Measurements from ENCODE around the gene CCPG1. TPM values are rescaled to one million over a fixed set of nuclear protein-coding genes. Genes with fewer than 3 reads are reported as not detected.
A peak's percentile ranks its signal among the peaks of the same experiment; 100 is the strongest.
"Not testable (repeated sequence)": the region's sequence is repeated elsewhere in the genome, so short reads cannot be mapped to it uniquely, and the experiment has no call there.

The CCPG1 gene, protein sequence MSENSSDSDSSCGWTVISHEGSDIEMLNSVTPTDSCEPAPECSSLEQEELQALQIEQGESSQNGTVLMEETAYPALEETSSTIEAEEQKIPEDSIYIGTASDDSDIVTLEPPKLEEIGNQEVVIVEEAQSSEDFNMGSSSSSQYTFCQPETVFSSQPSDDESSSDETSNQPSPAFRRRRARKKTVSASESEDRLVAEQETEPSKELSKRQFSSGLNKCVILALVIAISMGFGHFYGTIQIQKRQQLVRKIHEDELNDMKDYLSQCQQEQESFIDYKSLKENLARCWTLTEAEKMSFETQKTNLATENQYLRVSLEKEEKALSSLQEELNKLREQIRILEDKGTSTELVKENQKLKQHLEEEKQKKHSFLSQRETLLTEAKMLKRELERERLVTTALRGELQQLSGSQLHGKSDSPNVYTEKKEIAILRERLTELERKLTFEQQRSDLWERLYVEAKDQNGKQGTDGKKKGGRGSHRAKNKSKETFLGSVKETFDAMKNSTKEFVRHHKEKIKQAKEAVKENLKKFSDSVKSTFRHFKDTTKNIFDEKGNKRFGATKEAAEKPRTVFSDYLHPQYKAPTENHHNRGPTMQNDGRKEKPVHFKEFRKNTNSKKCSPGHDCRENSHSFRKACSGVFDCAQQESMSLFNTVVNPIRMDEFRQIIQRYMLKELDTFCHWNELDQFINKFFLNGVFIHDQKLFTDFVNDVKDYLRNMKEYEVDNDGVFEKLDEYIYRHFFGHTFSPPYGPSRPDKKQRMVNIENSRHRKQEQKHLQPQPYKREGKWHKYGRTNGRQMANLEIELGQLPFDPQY
- 13.8 and 19.6 TPM in 2 replicates for total RNA-seq (2014; rRNA removed; shearing (Covaris generic); ENCODE audit: low replicate concordance)

DNA sequence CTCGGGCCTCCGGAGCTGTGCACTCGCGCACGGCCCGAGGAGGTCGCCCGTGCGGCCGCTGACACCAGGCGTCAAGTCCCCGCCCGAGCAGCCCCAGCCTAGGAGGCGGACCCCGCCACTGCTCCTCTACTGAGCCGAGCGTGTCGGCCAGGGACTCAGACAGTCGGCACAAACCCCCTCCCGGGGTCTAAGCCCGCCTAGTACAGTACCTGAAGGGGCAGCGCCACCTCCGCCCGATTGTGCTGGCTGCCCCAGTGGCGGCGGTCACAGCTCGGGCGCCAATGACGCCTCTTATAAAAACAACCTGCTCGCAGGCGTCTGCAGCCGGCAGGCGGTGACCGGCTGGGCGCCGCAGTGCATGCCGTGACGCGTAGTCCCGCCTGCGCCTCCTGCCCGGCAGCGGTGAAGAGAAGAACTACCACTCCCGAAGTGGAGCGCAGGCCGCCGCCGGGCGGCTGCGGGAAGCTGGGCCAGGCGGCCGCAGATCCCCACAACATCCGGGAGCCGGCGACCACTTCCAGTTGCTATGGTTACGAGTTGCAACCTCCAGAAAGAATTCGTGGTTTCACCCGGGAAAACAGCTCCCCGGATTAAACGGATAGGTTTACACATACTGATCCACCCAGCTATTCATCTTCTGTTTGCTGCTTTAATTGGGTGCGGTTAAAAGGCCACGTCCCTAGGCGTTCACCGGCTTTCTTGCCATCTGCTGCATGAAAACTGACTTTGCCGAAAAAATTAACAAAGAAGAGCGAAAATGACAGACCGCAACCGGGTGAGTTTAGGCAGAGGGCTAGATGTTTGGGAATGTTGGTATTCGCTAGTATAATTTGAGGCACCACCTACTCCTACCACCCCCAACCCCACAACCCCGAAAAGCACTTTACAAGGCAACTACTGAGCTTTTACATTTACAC is at the start of gene CCPG1, which contains the start of gene PIERCE2:
Gene CCPG1, minus strand, starts transcription at position 348 of the 917 bp plus-strand sequence. CDS start 18,935 bp downstream, outside the sequence.
Gene PIERCE2, plus strand, starts transcription at position 484 of the 917 bp plus-strand sequence. Its CDS starts 274 bp downstream, at position 758.
- peak; percentile 92 for DNase-seq
- H3K27me3 ChIP-seq: no peaks in the 10 kb centered on the region
- H3K36me3 ChIP-seq: no peaks in the 10 kb centered on the region
- peak within 1 kb of the TSS; percentile 75 for H3K4me3 ChIP-seq
- H3K9me3 ChIP-seq: no peaks in the 10 kb centered on the region

DNA sequence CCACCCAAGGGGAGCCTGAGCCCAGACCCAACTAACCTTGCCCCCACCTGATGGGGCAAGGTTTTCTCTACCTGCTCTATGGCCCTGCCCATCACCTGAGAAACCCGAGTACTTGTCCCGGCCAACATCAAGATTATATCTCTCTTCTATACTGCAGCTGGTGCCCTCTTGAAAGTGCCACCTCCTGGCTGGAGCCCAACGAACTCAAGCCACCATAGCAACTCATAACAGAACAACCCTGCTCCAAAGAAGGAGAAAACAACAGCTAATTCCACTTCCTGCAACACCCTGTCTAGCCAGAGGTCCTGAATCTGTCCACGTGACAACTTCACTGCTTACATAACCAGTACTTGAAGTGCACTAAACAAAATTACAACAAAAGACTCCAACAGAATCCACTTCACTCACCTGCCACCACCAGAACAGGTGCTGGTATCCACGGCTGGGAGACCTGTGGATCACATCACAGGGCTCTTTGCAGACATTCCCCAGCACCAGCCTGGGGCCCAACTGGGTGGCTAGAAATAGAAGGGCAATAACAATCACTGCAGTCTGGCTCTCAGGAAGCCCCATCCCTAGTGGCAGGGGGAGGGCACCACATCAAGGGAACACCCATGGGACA is 49.4 kb upstream of the CCPG1 start:
- no peak overlapping the region for H3K4me3 ChIP-seq
- H3K36me3 ChIP-seq: no peaks in the 10 kb centered on the region
- H3K9me3 ChIP-seq: peaks cover 7% of the 10 kb centered on the region
- no peaks in the 10 kb centered on the region for H3K27me3 ChIP-seq
- DNase-seq: no peak

DNA sequence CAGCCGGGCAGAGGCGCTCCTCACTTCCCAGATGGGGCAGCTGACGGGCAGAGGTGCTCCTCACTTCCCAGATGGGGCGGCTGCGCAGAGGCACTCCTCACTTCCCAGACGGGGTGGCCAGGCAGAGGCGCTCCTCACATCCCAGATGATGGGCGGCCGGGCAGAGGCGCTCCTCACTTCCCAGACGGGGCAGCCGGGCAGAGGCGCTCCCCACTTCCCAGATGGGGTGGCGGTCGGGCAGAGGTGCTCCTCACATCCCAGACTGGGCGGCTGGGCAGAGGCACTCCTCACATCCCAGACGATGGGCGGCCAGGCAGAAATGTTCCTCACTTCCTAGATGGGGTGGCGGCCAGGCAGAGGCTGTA is 38.9 kb upstream of the CCPG1 start:
- H3K27me3 ChIP-seq, H3K36me3 ChIP-seq, H3K9me3 ChIP-seq, DNase-seq, H3K4me3 ChIP-seq: not testable (repeated sequence)

DNA sequence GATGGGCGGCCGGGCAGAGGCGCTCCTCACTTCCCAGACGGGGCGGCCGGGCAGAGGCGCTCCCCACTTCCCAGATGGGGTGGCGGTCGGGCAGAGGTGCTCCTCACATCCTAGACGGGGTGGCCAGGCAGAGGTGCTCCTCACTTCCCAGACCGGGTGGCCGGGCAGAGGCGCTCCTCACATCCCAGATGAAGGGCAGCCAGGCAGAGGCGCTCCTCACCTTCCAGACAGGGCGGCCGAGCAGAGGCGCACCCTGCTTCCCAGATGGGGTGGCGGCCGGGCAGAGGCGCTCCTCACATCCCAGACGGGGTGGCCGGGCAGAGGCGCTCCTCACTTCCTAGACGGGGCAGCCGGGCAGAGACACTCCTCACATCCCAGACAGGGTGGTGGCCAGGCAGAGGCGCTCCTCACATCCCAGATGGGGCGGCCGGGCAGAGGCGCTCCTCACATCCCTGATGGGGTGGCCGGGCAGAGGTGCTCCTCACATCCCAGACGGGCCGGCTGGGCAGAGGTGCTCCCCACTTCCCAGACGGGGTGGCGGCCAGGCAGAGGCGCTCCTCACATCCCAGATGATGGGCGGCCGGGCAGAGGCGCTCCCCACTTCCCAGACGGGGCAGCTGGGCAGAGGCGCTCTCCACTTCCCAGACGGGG is 38.3 kb upstream of the CCPG1 start:
- not testable (repeated sequence) for H3K4me3 ChIP-seq, DNase-seq, H3K27me3 ChIP-seq, H3K36me3 ChIP-seq, H3K9me3 ChIP-seq

DNA sequence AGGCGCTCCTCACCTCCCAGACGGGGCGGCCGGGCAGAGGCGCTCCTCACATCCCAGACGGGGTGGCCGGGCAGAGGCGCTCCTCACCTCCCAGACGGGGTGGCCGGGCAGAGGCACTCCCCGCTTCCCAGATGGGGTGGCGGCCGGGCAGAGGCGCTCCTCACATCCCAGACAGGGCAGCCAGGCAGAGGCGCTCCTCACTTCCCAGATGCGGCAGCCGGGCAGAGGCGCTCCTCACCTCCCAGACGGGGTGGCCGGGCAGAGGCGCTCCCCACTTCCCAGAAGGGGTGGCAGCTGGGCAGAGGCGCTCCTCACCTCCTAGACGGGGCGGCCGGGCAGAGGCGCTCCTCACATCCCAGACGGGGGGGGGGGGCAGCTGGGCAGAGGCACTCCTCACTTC is 37.8 kb upstream of the CCPG1 start:
- H3K27me3 ChIP-seq, H3K9me3 ChIP-seq, DNase-seq, H3K36me3 ChIP-seq, H3K4me3 ChIP-seq: not testable (repeated sequence)

DNA sequence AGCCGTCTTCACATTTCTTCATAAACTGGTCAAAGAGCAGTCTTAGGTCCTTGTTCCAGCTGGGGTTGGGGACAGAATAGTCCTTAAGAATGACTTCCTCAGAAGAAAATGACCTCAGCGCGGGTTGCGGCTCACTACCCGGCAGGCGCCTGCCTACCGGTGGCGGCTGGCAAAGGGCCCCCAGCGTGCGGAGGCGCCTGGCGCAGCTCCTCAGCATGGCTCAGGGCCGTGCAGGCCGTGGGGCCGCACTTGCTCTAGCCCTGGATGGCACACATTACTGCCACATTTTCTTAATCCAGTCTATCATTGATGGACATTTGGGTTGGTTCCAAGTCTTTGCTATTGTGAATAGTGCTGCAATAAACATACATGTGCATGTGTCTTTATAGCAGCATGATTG is 35.0 kb upstream of the CCPG1 start:
- not testable (repeated sequence) for H3K4me3 ChIP-seq, H3K27me3 ChIP-seq, H3K9me3 ChIP-seq, H3K36me3 ChIP-seq, DNase-seq

DNA sequence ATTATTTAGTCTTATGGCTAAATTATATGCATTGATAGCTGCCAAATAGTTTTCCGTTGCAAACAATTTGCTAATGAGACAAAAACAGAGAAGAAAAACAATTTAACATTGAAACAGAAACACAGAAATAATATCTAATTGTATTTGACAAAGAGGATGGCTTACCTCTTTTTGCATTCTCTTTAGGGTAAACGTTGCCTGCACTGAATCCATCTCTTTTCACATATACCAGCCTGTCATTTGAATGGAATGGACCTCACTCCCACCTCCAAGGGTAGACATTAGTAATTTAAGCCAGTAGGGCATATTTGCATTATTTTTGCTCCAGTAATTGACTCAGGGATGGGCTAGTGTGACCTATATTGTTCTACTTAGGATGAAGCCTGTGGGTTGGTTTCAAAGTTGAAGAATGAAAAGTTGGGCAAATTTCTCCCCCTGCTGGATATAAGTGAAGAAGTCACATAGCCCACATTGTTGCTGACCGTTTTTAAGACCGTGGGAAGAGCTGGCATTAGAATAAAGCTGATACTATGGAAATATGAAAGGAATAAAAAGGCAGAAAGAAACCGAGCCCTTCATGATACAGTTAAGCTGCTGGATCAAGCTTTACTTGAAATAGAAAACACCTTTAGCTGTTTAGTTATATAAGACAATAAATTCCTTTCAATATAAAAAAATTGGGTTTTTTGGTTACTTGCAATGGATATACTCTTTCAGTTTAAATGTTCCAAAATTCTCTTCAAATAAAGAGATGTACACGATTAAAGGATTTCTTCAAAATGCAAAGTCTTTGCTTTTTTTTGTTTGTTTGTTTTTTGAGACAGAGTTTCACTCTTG is 27.0 kb upstream of the CCPG1 start:
- H3K36me3 ChIP-seq: no peaks in the 10 kb centered on the region
- no peak overlapping the region for H3K4me3 ChIP-seq
- no peak for DNase-seq
- no peaks in the 10 kb centered on the region for H3K9me3 ChIP-seq
- H3K27me3 ChIP-seq: no peaks in the 10 kb centered on the region

DNA sequence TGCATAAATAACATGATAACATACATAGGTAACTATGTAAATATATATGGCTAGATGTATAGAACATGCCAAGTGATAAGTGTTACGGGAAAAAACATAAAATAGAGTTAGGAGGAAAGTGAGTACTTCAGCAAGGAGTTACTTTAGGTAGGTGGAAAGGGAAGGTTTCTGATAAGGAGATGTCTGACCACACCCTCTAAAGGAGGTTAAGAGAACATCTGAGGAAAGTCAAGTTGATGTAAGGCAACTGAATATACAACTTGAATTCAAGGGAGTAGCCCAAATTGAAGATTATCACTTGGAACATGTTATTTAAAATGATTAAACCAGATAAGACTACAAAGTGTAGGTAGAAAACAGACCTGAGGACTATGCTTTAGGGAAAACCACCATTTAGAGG is 13.9 kb upstream of the CCPG1 start:
- no peak overlapping the region for H3K4me3 ChIP-seq
- DNase-seq: no peak
- no peaks in the 10 kb centered on the region; the same call in 1 of the 2 replicates for H3K9me3 ChIP-seq
- no peaks in the 10 kb centered on the region for H3K36me3 ChIP-seq
- H3K27me3 ChIP-seq: no peaks in the 10 kb centered on the region

DNA sequence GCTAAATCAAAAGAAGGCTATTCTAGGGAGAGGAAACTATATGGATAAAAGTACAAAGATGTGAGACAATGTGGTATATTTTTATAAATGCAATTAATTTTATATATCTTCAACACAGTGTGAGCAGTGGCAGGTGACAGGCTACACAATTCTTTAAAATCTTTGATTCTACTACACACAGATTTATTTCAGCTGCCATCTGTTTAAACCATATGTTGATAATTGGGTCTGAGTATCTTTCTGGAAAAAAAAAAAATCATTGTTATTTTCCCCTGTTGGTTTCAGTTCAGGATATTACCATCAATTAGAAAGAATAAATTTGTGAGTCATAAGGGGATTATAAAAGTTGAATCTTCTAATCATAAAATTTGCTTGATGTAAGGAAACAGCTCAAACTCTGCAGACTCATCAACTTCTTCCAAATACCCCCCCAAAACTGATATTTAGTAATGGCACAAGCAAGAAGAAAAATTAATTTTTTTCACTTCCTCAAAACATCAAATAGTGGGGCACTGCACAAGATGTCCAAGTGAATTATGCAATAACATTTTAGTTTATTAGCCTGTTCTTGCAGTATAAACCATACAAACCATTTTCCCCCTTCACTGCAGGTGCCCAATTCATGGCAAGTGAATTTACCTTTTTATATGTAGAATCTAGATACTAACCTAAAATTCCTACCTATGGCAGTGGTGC is 12.2 kb upstream of the CCPG1 start:
- no peaks in the 10 kb centered on the region for H3K9me3 ChIP-seq
- no peaks in the 10 kb centered on the region for H3K27me3 ChIP-seq
- H3K36me3 ChIP-seq: no peaks in the 10 kb centered on the region
- no peak for DNase-seq
- no peak overlapping the region for H3K4me3 ChIP-seq

DNA sequence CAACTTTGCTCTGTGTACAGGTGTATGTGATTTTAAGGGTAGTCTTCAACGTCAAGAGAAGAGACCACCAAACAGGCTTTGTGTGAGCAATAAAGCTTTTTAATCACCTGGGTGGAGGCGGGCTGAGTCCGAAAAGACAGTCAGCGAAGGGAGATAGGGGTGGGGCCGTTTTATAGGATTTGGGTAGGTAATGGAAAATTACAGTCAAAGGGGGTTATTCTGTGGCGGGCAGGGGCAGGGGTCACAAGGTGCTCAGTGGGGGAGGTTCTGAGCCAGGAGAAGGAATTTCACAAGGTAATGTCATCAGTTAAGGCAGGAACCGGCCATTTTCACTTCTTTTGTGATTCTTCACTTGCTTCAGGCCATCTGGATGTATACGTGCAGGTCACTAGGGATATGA is 9.5 kb upstream of the CCPG1 start:
- not testable (repeated sequence) for H3K4me3 ChIP-seq, H3K36me3 ChIP-seq, H3K9me3 ChIP-seq, DNase-seq, H3K27me3 ChIP-seq

DNA sequence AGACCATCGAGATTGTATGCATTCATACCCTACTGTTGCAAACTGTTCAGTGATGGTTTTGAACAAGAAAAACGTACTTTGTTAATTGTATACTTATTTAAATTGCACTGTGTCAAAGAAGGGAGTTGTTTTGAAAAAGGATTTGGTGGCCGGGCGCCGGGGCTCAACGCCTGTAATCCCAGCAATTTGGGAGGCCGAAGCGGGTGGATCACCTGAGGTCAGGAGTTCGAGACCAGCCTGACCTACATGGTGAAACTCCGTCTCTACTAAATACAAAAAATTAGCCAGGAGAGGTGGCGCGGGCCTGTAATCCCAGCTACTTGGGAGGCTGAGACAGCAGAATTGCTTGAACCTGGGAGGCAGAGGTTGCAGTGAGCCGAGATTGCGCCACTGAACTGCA is 817 bp upstream of the CCPG1 start:
- H3K36me3 ChIP-seq, H3K27me3 ChIP-seq: not testable (repeated sequence)

DNA sequence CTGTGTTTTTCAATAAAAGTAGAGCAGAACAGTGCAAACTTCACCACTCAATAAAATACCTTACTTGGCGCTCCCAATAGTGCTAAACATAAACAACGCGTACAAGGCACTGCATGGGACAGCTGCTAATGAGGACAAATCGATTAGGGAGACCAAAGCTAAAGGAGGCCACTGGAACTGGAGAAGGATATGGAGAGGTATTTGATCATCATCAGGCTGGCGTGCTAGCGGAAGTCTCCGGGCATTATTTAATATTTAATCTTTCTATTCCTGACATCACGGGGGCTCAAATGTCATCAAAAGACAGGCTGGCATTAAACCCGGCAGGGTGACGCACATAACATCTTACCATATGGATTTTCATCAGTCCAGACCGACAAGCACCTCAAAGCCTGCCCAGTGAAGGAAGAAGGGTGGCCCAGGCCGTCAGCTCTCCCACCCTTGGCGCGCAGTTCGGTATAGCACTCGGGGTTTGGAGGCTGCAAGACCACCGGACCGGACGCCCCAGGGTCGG is 604 bp downstream of the CCPG1 start:
- Histone ChIP-seq H3K36me3 (no peaks in the 10 kb centered on the region), H3K27me3 (no peaks in the 10 kb centered on the region), H3K9me3 (no peaks in the 10 kb centered on the region), H3K4me3 (peak overlapping the region; percentile 75)
- no peak for DNase-seq

More for the DNA sequence above, 817 bp upstream of the CCPG1 start:
- peak overlapping the region; percentile 75 for H3K4me3 ChIP-seq
- not testable (repeated sequence) for DNase-seq, H3K9me3 ChIP-seq

DNA sequence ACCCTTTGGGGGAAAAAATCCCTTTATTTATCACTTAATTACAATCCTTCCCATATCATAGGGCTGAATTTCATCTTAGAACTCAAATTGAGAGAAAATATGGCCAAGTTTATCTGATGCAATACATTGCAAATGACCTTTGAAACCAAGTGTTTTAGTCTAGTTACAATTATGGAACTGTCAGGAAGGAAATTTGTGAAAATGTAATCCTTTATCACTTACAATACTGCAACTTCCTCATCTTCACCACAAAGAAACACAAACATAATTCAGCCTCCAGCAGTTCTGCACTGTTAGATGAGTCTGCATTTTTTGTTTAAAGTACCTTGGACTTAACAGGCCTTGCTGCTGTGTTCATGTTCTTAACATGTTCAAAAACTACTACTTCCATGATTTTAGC is 4.6 kb downstream of the CCPG1 start:
- H3K4me3 ChIP-seq: no peak overlapping the region
- no peak for DNase-seq
- no peaks in the 10 kb centered on the region for H3K27me3 ChIP-seq

DNA sequence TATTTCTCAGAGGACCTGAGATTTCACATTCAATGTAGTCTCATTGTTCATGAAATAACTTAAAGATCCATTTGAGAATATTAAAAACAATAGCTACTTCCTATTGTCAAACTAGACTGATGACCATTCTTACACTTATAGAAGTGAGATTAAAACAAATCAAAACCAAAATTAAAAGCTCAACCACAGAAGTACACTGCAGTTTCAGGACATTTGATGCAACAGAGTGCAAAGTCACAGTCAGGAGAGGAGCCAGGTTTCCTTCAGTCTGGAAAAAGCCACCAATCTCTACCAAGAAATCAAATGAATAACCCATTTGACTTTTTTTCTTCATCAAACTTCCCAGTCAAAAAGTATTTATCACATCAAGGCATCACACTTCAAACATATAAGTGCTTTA is 5.5 kb downstream of the CCPG1 start:
- H3K4me3 ChIP-seq: no peak overlapping the region
- no peaks in the 10 kb centered on the region for H3K9me3 ChIP-seq
- no peaks in the 10 kb centered on the region for H3K27me3 ChIP-seq
- H3K36me3 ChIP-seq: no peaks in the 10 kb centered on the region
- DNase-seq: no peak

More for the DNA sequence above, 4.6 kb downstream of the CCPG1 start:
- Histone ChIP-seq H3K9me3 (no peaks in the 10 kb centered on the region), H3K36me3 (no peaks in the 10 kb centered on the region)
